Right lobe of liver (tissue), 6 donors: Measurements from ENCODE around the gene PRR3. TPM values are rescaled to one million over a fixed set of nuclear protein-coding genes. Genes with fewer than 3 reads are reported as not detected.

ENCODE experiments used
- ATAC-seq, 4 donors: fragments of 200-7000 bp; cut with Tn5 transposase; one replicate each; pipeline ENCODE4 v1.9.1; 2020; ENCODE audit warnings: mild to moderate bottlenecking in 4 of 4, moderate library complexity in 4 of 4
- DNase-seq, 3 donors: peaks; one replicate each; pipeline ENCODE4 v3.0.0-alpha.2; 2020
- H3K27ac ChIP-seq, 3 donors: fragments of 200-600 bp; one replicate each; pipeline ENCODE4 v1.8.0; 2022
- H3K27me3 ChIP-seq, 2 donors: fragments of 200-600 bp; one replicate each; pipeline ENCODE4 v1.8.0; 2022
- H3K36me3 ChIP-seq, 4 donors: fragments of 200-600 bp; sonication (generic) in 1 of 4; one replicate each; pipeline versions ENCODE4 v1.5.1 to v1.8.0; 2017 to 2022; ENCODE audit warnings: control low read depth in 1 of 4
- H3K4me1 ChIP-seq, 4 donors: fragments of 200-600 bp; sonication (generic) in 1 of 4; one replicate each; pipeline versions ENCODE4 v1.5.1 to v1.8.0; 2017 to 2022; ENCODE audit warnings: control low read depth in 1 of 4
- H3K4me3 ChIP-seq, 3 donors: fragments of 200-600 bp; one replicate each; pipeline ENCODE4 v1.8.0; 2022
- H3K9me3 ChIP-seq, 4 donors: fragments of 200-600 bp; sonication (generic) in 1 of 4; one replicate each; pipeline versions ENCODE4 v1.5.1 to v1.8.0; 2017 to 2022; ENCODE audit warnings: control low read depth in 1 of 4
- POLR2A ChIP-seq: fragments of 450-650 bp; IDR thresholded peaks from one replicate; pipeline ENCODE4 v1.6.1; 2017; ENCODE audit warnings: antibody characterized with exemption, mild to moderate bottlenecking
- WGBS: methylation state at CpG from one replicate; pipeline ENCODE4 v1.1.6; 2018; ENCODE audit warnings: low coverage, low lambda C conversion rate; ENCODE audit not compliant: insufficient coverage; ENCODE audit errors: missing lambda C conversion rate; 5-methylcytosine and 5-hydroxymethylcytosine counted together
- intact Hi-C, 2 donors: fragments of 100-400 bp; cut with DNase I; formaldehyde crosslinking; loops; one replicate each; pipeline versions ENCODE4 v1.11.2 to v1.14.1; 2022
- long read RNA-seq: library from polyadenylated mRNA; unstranded; transcript quantifications from one replicate; pipeline ENCODE4 v2.0.0, GENCODE V29; 2019
- total RNA-seq, 6 experiments: library from RNA; depleted of rRNA in 2 of 6; stranded (reverse); fragments of >200 nt in 2 of 6; fragmentation: NEBNext Ultra II Directional in 3 of 6; extraction: Animal tissue kit (Norgen Biotek cat#: 25700) in 3 of 6; gene quantifications; one replicate each; pipeline versions ENCODE4 v1.1.0 to v1.2.4, GENCODE V29; 2016 to 2023
- TF ChIP-seq, protein P1 (sequence below), 4 donors: fragments of 200-600 bp in 3 of 4; fragments of 450-650 bp in 1 of 4; IDR thresholded peaks; one replicate each; pipeline versions ENCODE4 v1.5.1 to v1.8.0; 2016 to 2022; ENCODE audit warnings: antibody characterized with exemption in 4 of 4, mild to moderate bottlenecking in 2 of 4
- donor health status: DM: no; HTN: yes; CAD: no.
- donor health status: DM: no; HTN: no; CAD: no.
- donor health status: DM: no; HTN: no; CAD: no.
- donor health status: DM: no; HTN: yes; CAD: no.
- donor health status: DM: no; HTN: yes; CAD: no.

Gene PRR3, protein sequence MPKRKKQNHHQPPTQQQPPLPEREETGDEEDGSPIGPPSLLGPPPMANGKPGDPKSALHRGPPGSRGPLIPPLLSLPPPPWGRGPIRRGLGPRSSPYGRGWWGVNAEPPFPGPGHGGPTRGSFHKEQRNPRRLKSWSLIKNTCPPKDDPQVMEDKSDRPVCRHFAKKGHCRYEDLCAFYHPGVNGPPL
- total RNA-seq: 1 to 10 TPM; 2.3 to 3.8 (median 2.6) TPM
- long read RNA-seq: 0 reads

DNA sequence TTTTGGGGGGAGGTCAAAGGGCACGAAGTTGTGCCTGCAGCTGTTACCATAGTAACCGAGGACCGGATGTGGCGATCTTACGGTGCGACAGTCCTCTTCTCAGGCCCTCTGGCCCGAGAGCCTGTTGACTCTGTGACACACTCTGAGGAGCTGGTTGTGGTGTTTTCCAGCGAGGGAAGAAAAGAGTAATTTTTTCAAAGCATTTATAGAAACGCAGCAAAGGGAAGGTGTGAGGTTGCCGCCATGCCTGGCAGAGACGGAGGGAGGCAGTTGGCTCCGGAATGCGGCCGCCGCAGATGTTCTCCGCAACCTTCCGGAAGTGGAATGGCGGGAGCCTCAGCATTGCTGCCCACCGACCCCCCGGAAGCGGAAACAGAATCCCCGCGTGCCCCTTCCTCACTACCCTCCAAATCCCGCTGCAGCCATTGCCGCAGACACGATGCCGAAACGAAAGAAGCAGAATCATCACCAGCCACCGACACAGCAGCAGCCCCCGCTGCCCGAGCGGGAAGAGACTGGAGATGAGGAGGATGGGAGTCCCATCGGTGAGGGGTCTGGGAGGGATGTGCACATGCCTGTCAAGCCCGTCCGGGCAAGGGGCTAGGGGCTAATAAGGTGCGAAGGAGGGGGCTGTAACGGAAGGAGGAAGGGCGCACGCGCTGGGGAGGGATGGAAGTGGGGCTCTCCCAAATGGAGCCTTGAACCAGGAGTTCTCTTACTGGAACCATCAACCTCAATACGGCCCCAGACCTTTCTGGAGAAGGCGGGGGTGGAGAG is at the start of gene PRR3:
Gene PRR3, plus strand, starts transcription at position 390 of the 777 bp plus-strand sequence. Its CDS starts 50 bp downstream, at position 440.
- Histone ChIP-seq H3K4me1 (peaks cover 0 to 19% (median 7%) of the 10 kb centered on the region in 4 donors), H3K27me3 (no peaks in the 10 kb centered on the region), H3K9me3 (no peaks in the 10 kb centered on the region), H3K36me3 (peaks cover 0 to 19% (median 0%) of the 10 kb centered on the region in 4 donors), H3K4me3 (peak within 1 kb of the TSS; percentile 77 to 86 (median 84)), H3K27ac (peak within 1 kb of the TSS; percentile 93 to 95 (median 95))
- DNase-seq (peak; percentile 86 to 94 (median 94)), ATAC-seq (peak; percentile 80 to 83 (median 82))
- WGBS: under 1% methylated on average over 30 of the region's 42 CpGs
- intact Hi-C loops: no loop called here
- TF ChIP-seq POLR2A: peak; percentile 31
- TF ChIP-seq, protein P1, sequence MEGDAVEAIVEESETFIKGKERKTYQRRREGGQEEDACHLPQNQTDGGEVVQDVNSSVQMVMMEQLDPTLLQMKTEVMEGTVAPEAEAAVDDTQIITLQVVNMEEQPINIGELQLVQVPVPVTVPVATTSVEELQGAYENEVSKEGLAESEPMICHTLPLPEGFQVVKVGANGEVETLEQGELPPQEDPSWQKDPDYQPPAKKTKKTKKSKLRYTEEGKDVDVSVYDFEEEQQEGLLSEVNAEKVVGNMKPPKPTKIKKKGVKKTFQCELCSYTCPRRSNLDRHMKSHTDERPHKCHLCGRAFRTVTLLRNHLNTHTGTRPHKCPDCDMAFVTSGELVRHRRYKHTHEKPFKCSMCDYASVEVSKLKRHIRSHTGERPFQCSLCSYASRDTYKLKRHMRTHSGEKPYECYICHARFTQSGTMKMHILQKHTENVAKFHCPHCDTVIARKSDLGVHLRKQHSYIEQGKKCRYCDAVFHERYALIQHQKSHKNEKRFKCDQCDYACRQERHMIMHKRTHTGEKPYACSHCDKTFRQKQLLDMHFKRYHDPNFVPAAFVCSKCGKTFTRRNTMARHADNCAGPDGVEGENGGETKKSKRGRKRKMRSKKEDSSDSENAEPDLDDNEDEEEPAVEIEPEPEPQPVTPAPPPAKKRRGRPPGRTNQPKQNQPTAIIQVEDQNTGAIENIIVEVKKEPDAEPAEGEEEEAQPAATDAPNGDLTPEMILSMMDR (IDR thresholded peaks at IDR 0.05): no peak

DNA sequence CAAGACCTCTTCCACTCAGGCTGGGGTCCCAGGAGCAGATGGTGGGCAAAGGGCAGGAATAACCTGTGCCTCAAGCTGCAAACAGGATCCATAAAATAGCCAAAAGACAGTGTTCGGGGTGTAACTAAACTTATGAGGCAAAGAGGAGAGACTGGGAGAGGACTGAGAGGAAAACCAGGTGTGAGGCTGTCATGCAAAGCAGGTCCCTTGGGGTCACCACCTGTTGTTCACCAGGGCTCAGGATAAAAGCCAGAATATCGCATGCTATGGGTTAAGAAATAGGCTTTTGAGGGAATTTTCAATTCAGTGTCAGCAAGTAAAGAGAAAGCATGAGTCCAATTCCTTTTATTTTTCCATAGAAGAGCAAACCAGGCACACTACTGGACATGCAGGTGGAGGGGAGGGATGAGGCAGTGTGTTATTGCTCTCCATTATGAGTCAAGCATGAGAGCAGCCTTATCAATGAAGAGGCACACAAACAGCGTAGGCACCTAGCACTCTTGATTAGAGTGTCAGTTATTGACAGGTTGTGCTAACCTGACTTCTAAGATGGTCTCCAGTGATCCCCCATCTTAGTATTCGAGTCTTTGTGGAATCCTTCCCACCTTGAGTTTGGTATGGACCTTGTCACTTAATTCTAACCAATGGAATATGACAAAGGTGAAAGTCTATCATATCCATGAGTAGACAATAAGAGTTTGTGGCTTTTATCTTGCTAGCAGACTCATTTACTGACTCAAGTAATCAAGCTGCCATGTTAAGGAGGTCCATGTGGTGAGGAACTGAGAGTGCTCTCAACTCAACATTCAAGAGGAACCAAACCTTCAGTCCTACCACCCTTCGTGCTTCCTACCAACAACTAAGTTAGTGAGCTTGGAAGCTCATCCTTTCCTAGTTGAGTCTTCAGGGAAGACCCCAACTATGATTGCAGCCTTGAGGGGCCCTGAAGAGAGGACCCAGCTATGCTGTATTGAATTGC is 49.0 kb upstream of the PRR3 start:
- Histone ChIP-seq H3K36me3 (no peaks in the 10 kb centered on the region), H3K4me1 (no peaks in the 10 kb centered on the region), H3K9me3 (no peaks in the 10 kb centered on the region), H3K27me3 (no peaks in the 10 kb centered on the region), H3K4me3 (no peak overlapping the region), H3K27ac (peak overlapping the region in 2 of 3 donors; percentile 36 to 47)
- DNase-seq: no peak
- TF ChIP-seq POLR2A: no peak
- TF ChIP-seq, protein P1 (IDR thresholded peaks at IDR 0.05): no peak
- peak in 3 of 4 donors; percentile 42 to 64 (median 45) for ATAC-seq
- 70% methylated on average over 5 of the region's 5 CpGs for WGBS
- intact Hi-C loops: no loop called here

DNA sequence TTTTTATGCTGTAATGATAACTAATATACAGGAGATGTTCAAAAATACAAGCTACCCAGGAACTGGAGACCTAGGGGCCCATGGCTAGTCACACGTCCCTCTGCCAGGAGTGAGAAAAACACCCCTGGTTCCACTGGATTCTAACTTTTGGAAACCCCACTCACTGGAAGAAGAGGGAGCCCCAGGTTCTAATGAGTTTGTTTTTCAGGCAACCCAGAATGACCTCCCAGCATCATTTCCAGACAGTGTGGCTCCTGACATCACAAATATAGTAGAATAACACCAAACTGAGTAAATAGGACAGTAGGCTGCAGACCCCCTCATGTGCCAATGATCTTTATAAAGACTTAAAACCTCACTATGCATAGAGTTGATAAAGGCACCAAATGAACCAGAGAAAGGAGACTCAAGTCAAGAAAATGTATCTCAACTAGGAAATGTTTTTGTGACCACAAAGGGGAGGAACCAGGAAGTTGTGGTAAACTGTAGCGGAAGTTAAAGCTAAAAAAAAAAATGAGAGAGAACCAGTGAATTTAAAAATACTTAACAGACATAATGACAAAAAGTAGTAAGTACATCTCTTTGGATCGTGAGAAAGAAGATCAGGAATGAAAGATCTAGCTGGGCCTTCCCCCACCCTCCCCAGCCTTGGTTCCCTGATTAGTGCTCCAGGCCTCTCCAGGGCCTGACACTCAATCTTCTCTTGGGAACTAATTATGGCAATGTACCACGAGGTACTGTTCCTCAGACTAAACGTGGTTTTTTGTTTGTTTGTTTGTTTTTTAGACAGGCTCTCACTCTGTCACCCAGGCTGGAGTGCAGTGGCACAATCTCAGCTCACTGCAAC is 48.0 kb upstream of the PRR3 start:
- H3K27ac ChIP-seq: peak overlapping the region; percentile 29 to 47 (median 36)
- 28% methylated on average over 5 of the region's 5 CpGs for WGBS
- peak; percentile 31 to 64 (median 48) for ATAC-seq
- DNase-seq: no peak
- H3K36me3 ChIP-seq: no peaks in the 10 kb centered on the region
- intact Hi-C loops: no loop called here
- H3K4me1 ChIP-seq: no peaks in the 10 kb centered on the region
- TF ChIP-seq, protein P1 (IDR thresholded peaks at IDR 0.05): no peak
- no peak for TF ChIP-seq POLR2A
- H3K9me3 ChIP-seq: no peaks in the 10 kb centered on the region
- no peaks in the 10 kb centered on the region for H3K27me3 ChIP-seq
- H3K4me3 ChIP-seq: no peak overlapping the region
